ENCODE measurements around the gene LY9.

- TF ChIP-seq RNF219 (CRISPR knock-in tag; IDR thresholded peaks at IDR 0.05) (no peak), POLR2A (conservative IDR thresholded peaks at IDR 0.05) (no peak), CTCF (IDR thresholded peaks at IDR 0.05 in 2 of 3, conservative IDR thresholded peaks at IDR 0.05 in 1 of 3; ENCODE audit: insufficient read depth in 2 of 3, low read depth in 1 of 3, low read length in 3 of 3) (peak; percentile 22 to 34 (median 27); a peak in 3 of 6 replicates)
These were observed 41.7 kb downstream of the LY9 start for GRCh38 chr1:160837558-160838205.

All from K562 (cell line).